HG03280 (cell line): Measurements from ENCODE around the gene PMIS2.

Source experiments
- ATAC-seq: cut with Tn5 transposase; IDR thresholded peaks from one replicate; pipeline ENCODE4 v1.9.1; 2021; ENCODE audit warnings: mild to moderate bottlenecking, moderate library complexity; ENCODE audit not compliant: unreplicated experiment

The PMIS2 gene

DNA sequence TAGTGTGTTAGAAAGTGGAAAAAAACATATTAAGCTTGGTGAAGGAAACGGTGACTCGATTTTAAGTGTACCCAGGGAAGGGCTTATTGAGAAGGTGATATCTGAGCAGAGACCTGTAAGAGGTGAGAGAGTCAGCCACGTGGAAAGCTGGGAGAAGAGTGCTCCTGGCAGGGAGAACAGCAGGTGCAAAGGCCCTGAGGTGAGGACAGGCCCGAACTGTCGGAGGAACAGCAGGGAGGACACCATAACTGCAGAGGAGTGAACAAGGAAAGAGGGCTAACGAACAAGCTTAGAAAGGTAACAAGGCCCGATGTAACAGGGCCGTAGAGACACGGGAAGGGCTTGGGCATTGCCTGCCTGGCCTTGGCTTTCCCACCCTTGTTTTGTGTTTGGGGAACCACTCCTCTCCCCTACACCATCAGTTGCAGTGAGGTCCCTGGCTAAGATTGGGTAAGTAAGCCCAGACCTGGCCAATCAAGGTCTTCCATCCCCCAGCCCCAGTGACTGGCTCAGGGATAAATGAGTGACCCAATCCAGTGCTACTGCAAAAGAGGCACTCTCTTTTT, 29.9 kb upstream of the PMIS2 start:
- ATAC-seq: no peak

DNA sequence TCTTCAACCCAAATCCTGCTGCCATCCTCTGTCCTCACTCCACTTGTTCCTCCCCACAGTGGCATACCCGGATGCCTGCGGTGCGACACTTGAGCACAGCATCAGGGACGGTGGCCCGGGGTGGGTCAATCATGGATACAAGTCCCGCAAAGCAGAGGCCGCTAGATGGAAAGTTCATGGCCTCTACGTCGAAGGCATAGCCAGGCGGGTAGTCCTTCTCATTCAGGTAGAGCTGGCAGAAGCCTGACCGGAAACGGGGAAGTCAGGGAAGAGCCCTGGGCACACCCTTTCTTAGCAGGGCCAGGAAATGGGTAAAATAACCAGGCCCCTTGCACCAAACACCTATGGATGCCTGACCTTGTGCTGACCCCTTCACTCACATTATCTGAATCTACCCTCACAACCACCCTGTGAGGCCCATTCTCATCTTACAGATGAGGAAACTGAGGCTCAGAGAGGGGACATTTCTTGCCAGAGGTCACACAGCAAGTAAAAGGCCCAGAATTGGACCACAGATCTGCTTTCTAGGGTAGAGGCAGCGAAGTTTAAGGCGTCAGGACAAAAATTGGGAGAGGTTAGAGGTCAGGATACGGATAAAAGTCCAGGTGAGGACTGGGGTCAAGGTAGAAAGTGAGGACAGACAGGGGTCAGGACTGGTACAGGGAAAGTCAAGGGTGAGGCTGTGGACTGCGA, 29.0 kb upstream of the PMIS2 start:
- ATAC-seq: no peak

DNA sequence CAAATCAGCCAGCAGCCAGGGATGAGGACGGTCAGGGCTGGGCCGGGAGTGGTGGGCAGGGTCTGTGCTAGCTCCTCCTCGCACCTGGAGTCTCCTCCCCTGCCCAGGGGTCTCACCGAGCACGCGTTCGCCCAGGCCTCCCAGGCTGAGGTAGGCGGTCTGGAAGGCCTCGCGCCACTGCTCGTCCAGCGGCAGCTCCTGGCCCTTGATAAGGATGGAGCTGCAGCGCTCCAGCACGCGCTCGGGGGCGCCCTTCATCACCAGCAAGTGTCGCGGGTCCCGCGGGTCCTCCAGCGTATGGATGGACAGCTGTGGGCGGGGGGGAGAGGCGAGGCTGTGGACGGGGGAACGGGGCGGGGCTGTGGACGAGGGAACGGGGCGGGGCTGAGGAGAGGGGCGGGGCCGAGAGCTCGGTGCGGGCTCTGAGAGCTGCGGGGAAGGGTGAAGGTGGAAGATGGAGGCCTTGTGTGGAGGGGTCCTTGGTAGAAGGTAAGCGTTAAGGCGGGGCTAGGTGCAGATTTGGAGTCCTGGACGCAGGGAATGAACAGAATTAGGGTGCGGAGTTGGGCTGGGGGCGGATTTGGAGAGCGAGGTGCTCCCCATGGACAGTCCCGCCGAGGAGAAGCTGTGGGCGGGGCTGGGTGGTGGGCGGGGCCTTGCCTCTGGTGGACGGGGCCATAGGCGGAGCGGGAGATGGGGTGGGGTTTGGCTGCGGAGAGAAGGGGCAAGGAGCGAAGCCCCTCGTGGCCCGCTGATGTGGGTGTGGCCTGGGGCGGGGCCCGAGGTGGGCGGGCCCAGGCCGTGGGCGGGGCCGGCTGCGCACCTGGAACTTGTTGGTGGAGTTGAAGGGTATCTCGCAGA, 28.2 kb upstream of the PMIS2 start:
- ATAC-seq: no peak

DNA sequence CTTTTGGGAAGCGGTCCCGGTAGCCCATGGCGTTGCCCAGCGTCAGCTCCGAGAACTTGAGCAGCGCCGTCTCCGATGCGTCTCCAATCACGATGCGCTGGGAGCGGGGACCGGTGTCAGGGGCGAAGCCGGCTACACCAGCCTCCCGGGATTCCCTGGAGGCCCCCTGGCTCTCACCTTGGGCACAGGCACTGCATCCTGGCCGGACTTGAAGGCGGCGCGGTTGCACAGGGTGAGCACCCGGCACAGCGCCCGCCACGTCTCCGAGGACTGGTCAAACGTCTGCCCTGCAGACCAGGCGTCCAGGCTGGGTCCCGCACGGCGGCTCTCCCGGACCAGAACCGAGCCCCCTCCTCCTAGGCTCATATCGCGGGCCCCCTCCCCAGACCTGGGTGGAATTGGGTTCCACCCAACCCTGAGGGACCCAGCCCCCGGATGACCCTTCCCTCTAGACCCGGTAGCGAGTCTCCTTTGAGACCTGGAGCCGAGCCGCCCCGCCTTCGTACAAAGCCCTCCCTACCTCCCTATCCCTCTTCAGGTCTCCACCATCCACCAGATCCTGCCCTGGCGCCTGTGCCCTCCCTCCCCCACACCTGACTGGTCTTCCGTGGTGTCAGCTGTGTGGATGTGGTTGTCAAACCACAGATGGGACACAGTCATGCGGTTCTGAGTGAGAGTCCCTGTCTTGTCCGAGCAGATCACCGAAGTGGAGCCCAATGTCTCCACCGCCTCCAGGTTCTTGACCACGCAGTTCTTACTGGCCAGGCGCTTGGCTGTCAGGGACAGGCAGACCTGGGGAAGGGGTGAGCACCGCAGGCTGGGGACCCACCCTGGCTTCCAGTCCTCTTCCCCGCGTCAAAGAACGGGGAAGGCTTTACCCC, 27.3 kb upstream of the PMIS2 start:
- no peak for ATAC-seq

DNA sequence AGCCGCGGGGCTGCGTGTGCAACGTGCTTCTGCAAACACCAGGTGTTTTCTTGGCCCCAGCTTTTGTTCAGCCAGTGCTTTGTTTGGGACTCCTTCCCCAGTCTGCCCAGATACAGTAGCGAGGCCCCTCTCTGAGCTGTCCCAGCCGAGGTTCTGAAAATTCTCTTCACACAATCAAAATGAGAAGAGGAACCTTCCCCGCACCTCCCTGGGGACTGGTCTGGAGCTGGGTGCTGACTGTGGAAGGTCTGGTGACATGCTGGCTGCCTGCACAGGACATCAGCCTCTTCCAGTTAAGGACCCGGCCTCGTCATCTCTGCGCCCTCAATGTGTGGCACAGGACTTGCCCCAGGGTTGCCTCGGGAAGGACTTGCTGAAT, 26.7 kb upstream of the PMIS2 start:
- no peak for ATAC-seq

DNA sequence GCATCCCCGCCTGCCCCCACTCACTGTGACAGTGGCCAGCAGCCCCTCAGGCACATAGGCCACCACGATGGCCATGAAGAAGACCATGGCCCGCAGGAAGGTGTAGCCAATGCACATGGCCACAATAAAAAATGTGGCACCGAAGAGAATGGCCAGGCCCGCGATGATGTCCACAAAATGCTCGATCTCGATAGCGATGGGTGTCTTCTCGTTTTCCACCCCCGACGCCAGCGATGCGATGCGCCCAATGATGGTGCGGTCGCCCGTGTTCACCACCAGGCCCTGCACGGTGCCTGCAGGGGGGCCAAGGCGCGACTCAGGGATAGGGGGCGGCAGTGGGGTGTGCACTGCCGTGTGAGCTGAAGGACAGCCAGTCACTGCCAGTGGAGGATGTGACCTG, 26.2 kb upstream of the PMIS2 start:
- ATAC-seq: no peak

DNA sequence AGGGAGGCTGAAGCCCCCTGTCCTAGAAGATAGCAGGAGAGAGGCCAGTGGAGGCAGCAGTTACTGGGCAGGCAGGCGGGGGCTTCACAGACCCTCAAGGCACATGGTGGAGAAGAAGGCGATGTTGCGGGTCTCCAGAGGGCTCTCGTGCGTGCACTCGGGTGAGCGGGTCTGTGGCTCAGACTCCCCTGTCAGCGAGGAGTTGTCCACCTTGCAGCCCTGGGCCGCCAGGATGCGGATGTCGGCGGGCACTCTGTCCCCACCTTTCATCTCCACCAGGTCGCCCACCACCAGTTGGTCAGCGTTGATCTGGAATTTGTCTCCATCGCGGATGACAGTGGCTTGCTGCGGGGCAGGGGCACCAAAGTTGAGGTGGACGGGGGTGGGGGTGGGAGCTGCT, 25.7 kb upstream of the PMIS2 start:
- ATAC-seq: no peak

DNA sequence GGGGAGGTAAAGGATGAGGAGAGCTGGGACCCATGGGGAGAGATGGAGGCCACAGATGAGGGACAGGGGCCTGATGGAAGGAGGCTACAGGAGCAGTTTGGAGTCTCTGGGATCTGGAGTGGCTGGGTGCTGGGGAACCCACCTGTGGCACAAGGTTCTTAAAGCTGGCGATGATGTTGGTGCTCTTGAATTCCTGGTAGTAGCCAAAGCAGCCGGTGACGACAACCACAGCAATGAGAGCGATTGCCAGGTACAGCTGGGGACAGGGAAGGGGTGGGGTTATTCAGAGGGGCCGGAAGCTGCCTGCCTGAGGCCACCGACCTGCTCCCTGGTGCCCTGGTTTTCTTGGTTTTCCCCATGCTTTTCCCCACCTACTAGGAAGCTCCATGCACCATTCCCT, 25.3 kb upstream of the PMIS2 start:
- no peak for ATAC-seq

DNA sequence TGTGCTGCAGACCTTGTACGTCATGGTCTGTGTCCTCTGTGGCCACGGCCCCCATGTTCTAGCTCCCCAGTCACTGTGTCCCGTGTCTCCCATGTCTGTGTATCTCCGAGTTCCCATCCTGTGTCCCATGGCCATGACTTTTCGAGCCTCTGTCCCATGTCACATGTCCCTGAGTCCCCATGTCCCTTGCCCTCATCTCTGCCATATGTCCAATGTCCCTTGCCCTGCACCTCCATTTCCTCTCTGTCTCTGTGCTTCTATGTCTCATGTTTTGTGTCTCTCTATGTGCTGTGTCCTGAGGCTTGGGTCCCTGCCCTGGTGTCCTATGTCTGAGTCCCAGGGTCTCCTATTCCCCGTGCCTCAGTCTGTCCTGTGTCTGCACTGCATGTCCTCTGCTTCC, 24.5 kb upstream of the PMIS2 start:
- ATAC-seq: no peak

DNA sequence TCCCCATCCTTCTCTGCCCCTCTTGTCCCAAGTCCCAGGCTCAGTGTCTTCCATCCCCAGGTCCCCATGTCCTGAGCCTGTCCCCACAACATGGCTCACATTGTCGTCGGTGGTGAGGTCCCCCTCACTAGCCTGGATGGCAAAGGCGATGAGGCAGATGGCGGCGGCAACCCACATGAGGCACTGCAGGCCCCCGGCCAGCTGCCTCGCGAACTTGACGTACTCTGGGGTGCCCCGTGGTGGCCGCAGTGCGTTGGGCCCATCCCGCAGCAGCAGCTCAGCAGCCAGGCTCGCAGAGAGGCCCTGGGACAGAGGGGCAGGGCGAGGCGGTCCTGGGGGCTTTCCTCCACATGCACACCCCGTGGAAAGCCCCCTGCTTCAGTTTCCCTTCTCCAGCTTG, 23.6 kb upstream of the PMIS2 start:
- no peak for ATAC-seq

DNA sequence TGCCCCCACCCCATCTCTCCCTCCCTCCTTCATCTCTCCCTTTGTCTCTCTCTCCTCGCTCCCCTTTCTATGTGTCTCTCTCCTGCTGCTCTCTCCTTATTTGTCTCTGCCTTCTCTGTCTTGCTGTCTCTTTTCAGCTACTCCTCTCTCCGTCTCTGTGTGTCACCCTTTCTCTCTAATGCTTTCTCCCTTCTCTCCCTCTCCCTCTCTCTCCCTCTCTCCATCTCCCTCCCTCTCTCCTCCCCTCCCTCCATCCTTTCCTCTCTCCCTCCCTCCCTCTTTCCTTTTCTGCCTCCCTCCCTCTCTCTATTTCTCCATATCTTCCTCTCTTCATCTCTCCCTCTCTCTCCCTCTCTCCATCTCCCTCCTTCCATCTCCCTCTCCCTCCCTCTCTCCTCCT, 23.2 kb upstream of the PMIS2 start:
- ATAC-seq: no peak

DNA sequence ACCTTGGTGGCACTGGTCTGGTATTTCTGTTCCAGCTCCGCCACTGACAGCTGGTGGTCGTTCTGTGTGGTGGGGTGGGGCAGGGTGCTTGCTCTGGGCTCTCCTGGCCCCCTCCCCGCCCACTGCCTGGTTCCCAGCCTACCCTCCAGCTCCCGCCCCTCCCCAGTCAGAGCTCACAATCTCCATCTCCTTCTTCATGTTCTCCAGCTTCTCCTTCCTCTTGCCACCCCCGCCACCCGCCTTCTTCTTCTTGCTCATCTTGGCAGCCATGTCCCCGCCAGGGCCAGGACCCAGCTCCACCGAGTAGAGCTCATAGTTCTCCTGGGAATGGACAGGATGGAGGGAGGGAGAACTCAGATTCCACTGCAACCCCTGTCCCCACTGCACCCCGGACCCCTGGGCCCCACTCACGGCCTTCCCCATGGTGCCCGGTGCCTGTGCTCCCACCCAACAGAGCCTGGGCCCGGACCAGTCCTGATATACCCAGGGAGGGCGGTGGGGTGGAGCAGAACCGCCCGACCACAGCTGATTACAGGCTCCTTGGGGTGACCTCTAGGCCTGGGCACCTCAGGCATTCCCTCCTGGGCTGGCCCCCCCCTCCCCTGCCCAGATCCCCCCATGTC, 22.7 kb upstream of the PMIS2 start, which contains the start of gene ATP4A:
Gene ATP4A, minus strand, starts transcription at position 452 of the 623 bp plus-strand sequence. Its CDS starts 29 bp downstream, at position 423.
- ATAC-seq: no peak

DNA sequence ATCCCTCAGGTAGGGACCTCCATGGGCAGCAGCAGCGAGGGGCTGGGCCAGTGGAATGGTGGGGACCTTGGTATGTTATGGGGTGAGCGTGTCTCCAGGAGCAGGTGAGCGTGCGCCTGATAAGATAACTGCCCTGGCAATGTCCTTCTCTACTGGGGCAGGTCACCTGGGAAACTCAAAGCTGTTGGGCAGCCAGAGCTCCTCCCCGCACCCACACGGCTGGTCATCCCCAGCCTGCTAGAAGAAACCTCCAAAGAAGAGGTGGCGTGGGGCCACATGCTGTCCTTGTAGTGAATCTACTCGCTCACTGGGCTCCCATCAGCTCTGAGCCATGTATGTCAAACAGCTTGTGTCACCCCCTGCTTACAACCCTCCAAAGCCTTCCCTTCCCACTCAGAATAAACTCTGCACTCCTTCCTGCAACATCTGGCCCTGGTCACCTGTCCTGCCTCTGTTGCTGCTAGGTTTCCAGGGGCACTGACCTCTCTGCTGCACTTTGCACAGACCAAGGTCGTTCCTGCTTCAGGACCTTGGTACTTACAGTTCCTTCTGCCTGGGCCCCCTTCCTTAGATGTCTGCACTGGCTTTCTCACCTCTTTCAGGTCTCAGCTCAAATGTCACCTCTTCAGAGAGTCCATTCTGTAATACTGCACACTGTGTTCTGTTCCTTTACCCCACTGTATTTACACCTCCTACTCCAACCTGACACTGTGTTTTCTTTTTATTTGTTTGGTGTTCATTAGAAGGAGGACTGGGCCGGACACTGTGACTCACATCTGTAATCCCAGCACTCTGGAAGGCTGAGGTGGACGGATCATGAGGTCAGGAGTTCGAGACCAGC, 20.7 kb upstream of the PMIS2 start:
- ATAC-seq: no peak

DNA sequence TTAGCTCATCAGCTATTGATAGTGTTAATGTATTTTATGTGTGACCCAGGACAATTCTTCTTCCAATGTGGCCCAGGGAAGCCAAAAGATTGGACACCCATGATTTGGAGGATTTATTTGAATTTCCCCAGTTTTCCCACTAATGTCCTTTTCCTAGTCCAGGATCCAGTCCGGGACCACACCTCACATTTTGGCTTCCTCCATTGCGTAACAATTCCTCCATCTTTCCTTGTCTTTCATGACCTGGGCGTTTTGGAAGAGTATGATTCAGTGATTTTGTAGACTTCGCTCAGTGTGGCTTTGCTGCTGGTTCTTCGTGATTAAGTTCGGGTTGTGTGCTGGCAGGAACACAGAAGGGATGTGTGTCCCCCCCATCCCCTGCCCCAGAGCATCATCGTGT, 19.2 kb upstream of the PMIS2 start:
- ATAC-seq: no peak

DNA sequence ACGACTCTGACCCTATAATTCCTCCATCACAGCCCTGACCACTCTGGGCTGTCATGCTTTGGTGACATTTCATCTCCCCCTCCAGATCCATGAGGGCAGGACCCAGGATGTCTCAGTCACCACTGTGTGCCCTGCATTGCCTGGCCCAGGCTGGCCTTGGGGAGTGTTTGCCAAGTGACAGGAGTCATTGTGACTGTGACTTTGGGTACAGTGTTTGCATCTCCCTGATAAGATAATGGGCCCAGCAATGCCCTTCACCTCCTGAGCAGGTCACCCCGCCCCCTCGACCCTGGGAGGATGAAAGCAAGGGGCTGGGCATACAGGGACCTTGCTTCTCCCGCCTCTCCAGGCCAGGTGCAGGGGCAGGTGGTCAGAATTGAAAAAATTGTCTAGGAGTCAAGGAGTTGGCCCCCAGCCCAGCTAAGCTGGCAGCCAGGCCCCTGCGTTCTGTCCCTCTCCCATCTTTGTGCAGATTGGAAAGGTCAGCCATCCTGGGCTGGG, 16.6 kb upstream of the PMIS2 start:
- no peak for ATAC-seq

DNA sequence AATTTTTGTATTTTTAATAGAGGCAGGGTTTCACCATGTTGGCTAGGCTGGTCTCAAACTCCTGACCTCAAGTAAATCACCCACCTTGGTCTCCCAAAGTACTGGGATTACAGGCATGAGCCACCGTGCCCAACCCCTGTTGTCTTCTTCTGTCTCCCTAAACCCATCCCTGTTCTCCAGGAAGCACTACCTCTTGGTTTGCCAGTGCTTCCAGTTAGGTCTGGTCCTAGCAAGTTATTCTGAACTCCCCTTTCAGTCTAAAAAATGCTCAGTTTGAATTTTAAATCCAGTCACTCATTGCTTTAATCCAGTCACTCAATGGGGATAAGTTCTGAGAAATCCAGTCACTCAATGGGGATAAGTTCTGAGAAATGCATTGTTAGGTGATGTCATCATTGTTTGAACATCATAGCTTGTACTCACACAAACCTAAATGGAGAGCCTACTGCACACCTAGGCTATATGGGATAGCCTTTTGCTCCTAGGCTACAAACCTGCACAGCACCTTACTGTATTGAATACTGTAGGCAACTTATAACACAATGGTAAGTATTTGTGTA, 14.5 kb upstream of the PMIS2 start:
- ATAC-seq: no peak

DNA sequence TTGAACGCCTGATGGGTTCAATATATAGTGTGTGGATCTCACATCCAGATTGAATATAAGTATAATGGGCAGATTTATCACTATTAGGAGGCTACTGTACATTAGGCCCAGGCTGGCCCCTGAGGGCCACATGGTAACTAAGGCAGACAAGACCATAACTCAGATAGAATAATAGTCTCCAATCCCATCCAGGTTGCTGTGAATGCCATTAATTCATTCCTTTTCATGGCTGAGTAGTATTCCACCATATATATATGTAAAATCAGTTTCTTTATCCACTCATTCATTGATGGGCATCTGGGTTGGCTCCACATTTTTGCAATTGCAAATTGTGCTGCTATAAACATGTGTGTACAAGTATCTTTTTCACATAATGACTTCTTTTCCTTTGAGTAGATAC, 8.1 kb upstream of the PMIS2 start:
- no peak for ATAC-seq

DNA sequence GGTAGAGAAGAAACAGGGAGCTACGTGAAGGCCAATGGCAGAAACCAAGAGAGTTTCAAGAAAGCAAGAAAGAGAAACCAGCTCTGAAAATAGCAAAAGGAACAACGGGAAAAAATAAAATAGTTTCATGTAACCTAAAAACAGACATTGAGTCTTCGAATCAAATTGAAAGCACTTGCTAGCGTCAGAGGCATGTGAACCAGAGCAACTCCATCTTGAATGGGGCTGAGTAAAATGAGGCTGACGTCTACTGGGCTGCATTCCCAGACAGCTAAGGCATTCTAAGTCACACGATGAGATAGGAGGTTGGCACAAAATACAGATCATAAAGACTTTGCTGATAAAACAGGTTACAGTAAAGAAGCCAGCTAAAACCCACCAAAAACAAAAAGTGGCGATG, 7.3 kb upstream of the PMIS2 start:
- ATAC-seq: no peak

DNA sequence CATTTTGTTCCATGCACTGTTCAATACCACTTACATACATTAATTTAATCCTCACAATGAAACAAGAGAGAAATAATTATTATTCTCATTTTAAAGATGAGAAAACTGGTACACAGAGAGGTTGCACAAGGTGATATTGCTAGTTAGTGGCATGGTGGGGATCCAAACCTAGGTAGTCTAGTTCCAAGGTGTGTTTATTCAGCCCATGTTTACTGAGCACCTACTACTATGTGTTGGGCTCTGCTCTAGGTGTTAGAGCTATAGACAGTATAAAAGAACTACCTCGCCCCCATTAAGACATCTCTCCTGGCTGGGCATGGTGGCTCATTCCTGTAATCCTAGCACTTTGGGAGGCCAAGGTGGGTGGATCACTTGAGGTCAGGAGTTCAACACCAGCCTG, 3.2 kb upstream of the PMIS2 start:
- no peak for ATAC-seq
